GM12878 (cell line): ENCODE results near the gene METTL3. TPM values are rescaled to one million over a fixed set of nuclear protein-coding genes. Genes with fewer than 3 reads are reported as not detected.
A peak's percentile ranks its signal among the peaks of the same experiment; 100 is the strongest.

ENCODE experiments used
- ATAC-seq: fragments of 200-7000 bp; cut with Tn5 transposase; 3 replicates; pipeline ENCODE4 v1.9.1; 2020; ENCODE audit warnings: mild to moderate bottlenecking, moderate library complexity
- BruUV-seq: library from RNA; stranded (reverse); fragments of 400-500 nt; replicated peaks from 2 replicates; lab custom pipeline; 2021; lab: Mats Ljungman, UMichigan
- CTCF ChIA-PET: fragments of 300-600 bp; sonication (Branson Sonifier 250); formaldehyde crosslinking; extraction: SDS; loops from one replicate; lab custom pipeline; 2021; ENCODE audit warnings: inconsistent platforms; lab: Yijun Ruan, JAX
- POLR2A ChIA-PET: fragments of 350-600 bp; formaldehyde crosslinking; extraction: SDS; loops from one replicate; lab custom pipeline; 2021; ENCODE audit warnings: inconsistent platforms; lab: Charles Lee
- RAD21 ChIA-PET: fragments of 300-600 bp; sonication (Branson Sonifier 250); formaldehyde crosslinking; loops from one replicate; lab custom pipeline; 2023; ENCODE audit warnings: antibody characterized with exemption; ENCODE audit not compliant: unreplicated experiment; lab: Charles Lee
- SMC1A ChIA-PET: fragments of 300-600 bp; sonication (Branson Sonifier 250); formaldehyde crosslinking; loops from one replicate; lab custom pipeline; 2023; ENCODE audit not compliant: unreplicated experiment, uncharacterized antibody; lab: Charles Lee
- DNase-seq: peaks from one replicate; pipeline ENCODE4 v3.0.0-alpha.2; 2011; ENCODE audit warnings: low read depth, low spot score
- FAIRE-seq: peaks from 3 replicates; lab custom pipeline; 2011; peaks lifted over from hg19 to GRCh38; lab: Jason Lieb, UNC
- H2AFZ ChIP-seq: 2 replicates; pipeline ENCODE4 v1.6.0; 2011; ENCODE audit warnings: low read depth, low read length, control low read depth; ENCODE audit not compliant: control insufficient read depth
- H3K27ac ChIP-seq: 2 replicates; pipeline ENCODE4 v1.5.1; 2011; ENCODE audit warnings: control low read depth; ENCODE audit not compliant: control insufficient read depth, insufficient read depth
- H3K27me3 ChIP-seq, 2 experiments: replicated peaks in 1 of 2; 2 replicates each; pipeline versions ENCODE4 v1.6.0 to v1.6.1; 2011; ENCODE audit warnings: low read length in 1 of 2; ENCODE audit not compliant: control insufficient read depth in 2 of 2, insufficient read depth in 2 of 2
- H3K36me3 ChIP-seq, 2 experiments: 2 replicates each; pipeline ENCODE4 v1.5.1; 2011; ENCODE audit warnings: low read length in 1 of 2; ENCODE audit not compliant: control insufficient read depth in 2 of 2, insufficient read depth in 2 of 2
- H3K4me1 ChIP-seq: 2 replicates; pipeline ENCODE4 v1.6.1; 2011; ENCODE audit warnings: mild to moderate bottlenecking, low read length, moderate library complexity, mixed read lengths; ENCODE audit not compliant: control insufficient read depth, insufficient read depth
- H3K4me2 ChIP-seq: 2 replicates; pipeline ENCODE4 v1.6.0; 2011; ENCODE audit warnings: control low read depth; ENCODE audit not compliant: control insufficient read depth, insufficient read depth
- H3K4me3 ChIP-seq: fragments of 200-600 bp; sonication (generic); 2 replicates; pipeline ENCODE4 v1.5.1; 2016
- H3K79me2 ChIP-seq: 2 replicates; pipeline ENCODE4 v1.6.0; 2011; ENCODE audit warnings: low read length; ENCODE audit not compliant: control insufficient read depth, insufficient read depth
- H3K9ac ChIP-seq: 2 replicates; pipeline ENCODE4 v1.8.0; 2011; ENCODE audit warnings: low read length, control low read depth, mixed read lengths; ENCODE audit not compliant: control insufficient read depth, insufficient read depth
- H3K9me3 ChIP-seq: replicated peaks from 3 replicates; pipeline ENCODE4 v1.5.1; 2011; ENCODE audit warnings: mild to moderate bottlenecking, low read length; ENCODE audit not compliant: control insufficient read depth, insufficient read depth
- H4K20me1 ChIP-seq: 2 replicates; pipeline ENCODE4 v1.6.0; 2011; ENCODE audit not compliant: control insufficient read depth, insufficient read depth
- ATF3 ChIP-seq: IDR thresholded peaks from 2 replicates; pipeline ENCODE4 v1.6.1; 2011; ENCODE audit warnings: low read depth, mild to moderate bottlenecking, low read length, moderate library complexity, borderline replicate concordance; ENCODE audit errors: extremely low read depth
- BCL11A ChIP-seq: IDR thresholded peaks from 2 replicates; pipeline ENCODE4 v1.6.1; 2011; ENCODE audit warnings: low read depth, low read length
- CHD1 ChIP-seq: IDR thresholded peaks from 2 replicates; pipeline ENCODE4 v1.6.1; 2012; ENCODE audit warnings: low read depth, low read length, improper control_type of control experiment
- NKRF ChIP-seq: fragments of 450-650 bp; conservative IDR thresholded peaks from 2 replicates; pipeline ENCODE4 v1.6.1; 2017; ENCODE audit warnings: mild to moderate bottlenecking, moderate library complexity
- REST ChIP-seq: IDR thresholded peaks from 2 replicates; pipeline ENCODE4 v1.6.1; 2012; ENCODE audit warnings: mild to moderate bottlenecking, low read depth, low read length
- RFX5 ChIP-seq: IDR thresholded peaks from 2 replicates; pipeline ENCODE4 v1.6.1; 2011; ENCODE audit warnings: low read depth, low read length, improper control_type of control experiment
- SUPT20H ChIP-seq: IDR thresholded peaks from 2 replicates; pipeline ENCODE4 v1.6.1; 2011; ENCODE audit warnings: low read depth, mild to moderate bottlenecking, low read length, moderate library complexity, borderline replicate concordance; ENCODE audit not compliant: control insufficient read depth
- TCF3 ChIP-seq: IDR thresholded peaks from 2 replicates; pipeline ENCODE4 v1.6.1; 2012; ENCODE audit warnings: low read depth, mild to moderate bottlenecking, low read length, borderline replicate concordance; ENCODE audit not compliant: insufficient read depth
- ZSCAN29 ChIP-seq: fragments of 450-650 bp; IDR thresholded peaks from 2 replicates; pipeline ENCODE4 v1.6.1; 2017; ENCODE audit warnings: mild to moderate bottlenecking, moderate library complexity
- WGBS: methylation state at CpG from one replicate; pipeline ENCODE4 v1.1.6; 2016; ENCODE audit warnings: low lambda C conversion rate; ENCODE audit not compliant: insufficient replicate concordance, insufficient coverage; ENCODE audit errors: missing lambda C conversion rate; 5-methylcytosine and 5-hydroxymethylcytosine counted together
- in situ Hi-C: fragments of 300-500 bp; cut with MboI; formaldehyde crosslinking; loops from 9 replicates; pipeline ENCODE4 v1.14.3; 2018; ENCODE audit warnings: mixed read lengths
- intact Hi-C: fragments of 100-400 bp; cut with micrococcal nuclease; formaldehyde crosslinking; loops from one replicate; pipeline ENCODE4 v1.14.2; 2022; ENCODE audit not compliant: unreplicated experiment
- polyA plus RNA-seq, 11 experiments: library from polyadenylated mRNA; depleted of rRNA in 4 of 11; unstranded in 6 of 11; stranded (reverse) in 5 of 11; fragments of >200 nt; fragmentation: Nextera tagmentation in 4 of 11; fragmentation: Illumina TruSeq in 1 of 11; extraction: Ambion mirVana in 4 of 11; extraction: Trizol in 1 of 11; gene quantifications; 1 replicate in 1 of 11; 2 replicates in 10 of 11; pipeline versions ENCODE4 v1.2.1 to v1.2.3, GENCODE V29; 2011 to 2016; ENCODE audit warnings: inconsistent platforms in 2 of 11, missing spikeins in 2 of 11, low read depth in 1 of 11
- total RNA-seq, 4 experiments: library from RNA; depleted of rRNA in 3 of 4; stranded (reverse); fragments of >200 nt in 3 of 4; fragmentation: Illumina TruSeq in 1 of 4; extraction: Trizol in 1 of 4; gene quantifications; 2 replicates each; pipeline versions ENCODE4 v1.2.1 to v1.2.3, GENCODE V29; 2013 to 2021

Gene METTL3
- total and polyA plus RNA-seq, 10 of the 15 experiments (the other 5 are each of a cell fraction or from before 2014, with no cell fraction given) = 32.8 to 165 (median 65.5) TPM

- Histone ChIP-seq H3K9ac (no peak overlapping the region), H3K9me3 (no peaks in the 10 kb centered on the region), H2AFZ (no peak overlapping the region), H3K79me2 (no peaks in the 10 kb centered on the region), H3K4me1 (peaks cover 12% of the 10 kb centered on the region), H4K20me1 (no peaks in the 10 kb centered on the region), H3K36me3 (no peaks in the 10 kb centered on the region), H3K4me2 (peak overlapping the region; percentile 79; the same call in 1 of the 2 replicates)
- no TSS peak for BruUV-seq
- POLR2A ChIA-PET = interaction anchor here (1.3 to 4.0 kb wide), 5 partner anchors 12 to 48 kb away, joined by 4 to 35 read pairs (median 7); partner anchors contain the start of gene METTL3
- ATAC-seq (peak; percentile 9; the same call in 2 of the 3 replicates), FAIRE-seq (no peak)
- CTCF ChIA-PET = interaction anchor here (0.9 to 2.9 kb wide), 8 partner anchors 8 to 422 kb away, joined by 3 to 29 read pairs (median 5); no protein-coding TSS in a partner anchor
- intact Hi-C loops = no loop called here
- RAD21 ChIA-PET = interaction anchor here (0.6 to 4.1 kb wide), 12 partner anchors 10 to 216 kb away, joined by 3 to 52 read pairs (median 6); partner anchors contain the start of gene METTL3
- TF ChIP-seq SUPT20H (no peak), ATF3 (no peak), TCF3 (no peak), REST (no peak), CHD1 (no peak), BCL11A (no peak), NKRF (no peak), RFX5 (no peak), ZSCAN29 (no peak)
- TF ChIP-seq, all 136 proteins: peak for 0
- WGBS = 62% methylated on average over 10 of the region's 12 CpGs
- in situ Hi-C loops = no loop called here
- H3K27ac ChIP-seq = no peak overlapping the region
- SMC1A ChIA-PET = interaction anchor here (0.8 to 4.9 kb wide), 6 partner anchors 8 to 49 kb away, joined by 3 to 48 read pairs (median 6); partner anchors contain the start of gene METTL3
- H3K4me3 ChIP-seq = peak overlapping the region; percentile 73; the same call in 1 of the 2 replicates
- DNase-seq = no peak
- no peaks in the 10 kb centered on the region for H3K27me3 ChIP-seq
Measured at GRCh38 chr14:21525571-21525961, 14.4 kb upstream of the METTL3 start.
